Stimulated activated CD4-positive, alpha-beta T cell treated with anti-CD3 and anti-CD28 coated beads, Interleukin-15, amount 100 ng/mL, for 1 hour (primary cell): ENCODE measurements around the gene SLC29A3.

Source experiments
- DNase-seq, 2 donors: peaks; one replicate each; pipeline ENCODE4 v3.0.0-alpha.2; 2020; ENCODE audit warnings: low read depth in 1 of 2, low spot score in 1 of 2

The SLC29A3 gene

DNA sequence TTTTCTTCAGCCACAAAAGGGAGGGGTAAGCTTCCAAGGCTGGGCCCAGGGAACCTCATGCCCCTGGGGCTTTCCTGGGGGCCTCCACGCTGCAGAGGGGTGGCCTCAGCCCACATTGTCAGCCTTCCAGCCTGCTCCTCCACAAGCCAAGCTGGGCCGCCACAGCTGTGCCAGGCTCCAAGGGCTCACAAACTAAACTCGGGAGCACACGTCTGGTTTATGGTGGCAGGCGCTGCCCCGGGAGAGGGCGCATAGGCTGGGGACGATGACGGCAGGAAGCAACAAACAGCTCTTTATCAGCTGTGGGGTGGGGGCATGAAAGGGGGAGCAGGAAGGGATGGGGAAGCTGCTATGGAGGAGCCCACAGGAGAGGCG, 71.4 kb downstream of the SLC29A3 start:
- DNase-seq, result no peak

DNA sequence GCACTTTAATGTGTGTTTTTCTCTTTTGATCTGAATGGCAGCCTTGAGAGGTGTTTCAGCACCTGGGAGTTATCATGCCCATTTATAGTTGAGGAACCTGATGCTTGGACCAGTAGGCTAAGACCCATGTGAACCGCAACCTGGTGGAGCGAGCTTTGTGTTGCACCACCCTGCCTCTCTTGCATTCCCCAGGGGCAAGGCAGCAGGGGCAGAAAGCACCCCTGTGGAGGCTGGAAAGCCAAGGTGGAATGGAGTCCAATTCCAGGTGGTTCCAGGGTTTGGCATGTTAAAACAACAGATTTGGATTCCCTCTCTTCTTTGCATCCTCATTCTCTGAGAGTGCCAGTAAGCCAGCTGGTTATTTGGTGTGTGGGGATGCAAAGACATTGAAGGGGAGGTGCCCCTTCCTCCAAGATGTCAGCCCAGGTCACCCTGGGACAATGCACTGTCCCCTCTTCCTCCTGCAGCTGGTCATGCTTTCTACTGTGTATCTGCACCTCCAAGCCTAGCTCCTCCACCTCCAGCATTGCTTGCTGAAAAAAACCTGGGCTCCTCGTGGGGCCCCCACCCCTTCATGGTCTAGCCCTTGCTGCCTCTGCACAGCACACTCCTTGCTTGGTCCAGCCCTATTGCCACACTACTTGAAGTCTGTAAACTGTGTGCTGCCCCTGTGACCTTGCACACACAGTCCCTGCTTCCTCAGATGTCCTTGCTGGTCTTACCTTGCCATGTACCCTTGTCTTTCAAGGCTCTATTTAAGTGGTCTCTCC, 72.0 kb downstream of the SLC29A3 start:
- DNase-seq, result no peak

DNA sequence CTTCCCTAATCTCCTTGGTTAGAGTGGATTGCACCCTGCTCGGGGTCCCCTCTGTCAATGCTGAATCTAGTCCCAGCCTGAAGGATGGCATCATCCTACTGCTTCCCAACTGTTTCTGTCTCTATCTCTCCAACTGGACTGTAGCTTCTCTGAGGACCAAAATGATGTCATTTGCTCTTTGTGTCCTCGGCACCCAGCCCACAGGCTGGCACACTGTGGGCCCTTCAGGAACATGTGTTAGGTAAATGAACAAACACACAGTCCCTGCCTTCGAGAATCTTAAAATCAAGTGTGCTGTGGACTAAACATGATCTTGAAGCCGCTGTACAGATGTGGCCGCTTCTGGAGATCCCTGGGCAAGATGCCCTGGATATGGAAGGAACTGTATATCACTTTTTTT, 72.6 kb downstream of the SLC29A3 start:
- no peak for DNase-seq

DNA sequence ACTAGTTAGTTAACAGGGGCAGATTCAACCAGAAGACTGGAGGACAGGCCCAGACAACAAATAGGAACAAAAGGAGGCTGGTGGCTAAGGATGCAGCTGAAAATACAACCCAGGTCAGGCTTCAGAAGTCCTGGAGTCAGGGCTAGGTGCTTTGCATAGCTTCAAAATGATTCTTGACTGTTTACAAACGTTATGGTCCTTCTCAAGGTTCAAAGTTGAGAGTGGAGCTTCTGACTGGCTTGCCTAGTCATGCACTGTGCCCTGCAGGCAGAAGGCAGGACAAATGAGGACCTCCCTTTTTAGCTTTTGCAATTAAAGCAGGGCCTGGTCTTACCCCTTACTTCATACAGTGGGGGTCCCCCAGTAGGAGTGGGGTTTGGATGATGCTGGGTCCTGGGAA, 73.2 kb downstream of the SLC29A3 start:
- DNase-seq, result no peak

DNA sequence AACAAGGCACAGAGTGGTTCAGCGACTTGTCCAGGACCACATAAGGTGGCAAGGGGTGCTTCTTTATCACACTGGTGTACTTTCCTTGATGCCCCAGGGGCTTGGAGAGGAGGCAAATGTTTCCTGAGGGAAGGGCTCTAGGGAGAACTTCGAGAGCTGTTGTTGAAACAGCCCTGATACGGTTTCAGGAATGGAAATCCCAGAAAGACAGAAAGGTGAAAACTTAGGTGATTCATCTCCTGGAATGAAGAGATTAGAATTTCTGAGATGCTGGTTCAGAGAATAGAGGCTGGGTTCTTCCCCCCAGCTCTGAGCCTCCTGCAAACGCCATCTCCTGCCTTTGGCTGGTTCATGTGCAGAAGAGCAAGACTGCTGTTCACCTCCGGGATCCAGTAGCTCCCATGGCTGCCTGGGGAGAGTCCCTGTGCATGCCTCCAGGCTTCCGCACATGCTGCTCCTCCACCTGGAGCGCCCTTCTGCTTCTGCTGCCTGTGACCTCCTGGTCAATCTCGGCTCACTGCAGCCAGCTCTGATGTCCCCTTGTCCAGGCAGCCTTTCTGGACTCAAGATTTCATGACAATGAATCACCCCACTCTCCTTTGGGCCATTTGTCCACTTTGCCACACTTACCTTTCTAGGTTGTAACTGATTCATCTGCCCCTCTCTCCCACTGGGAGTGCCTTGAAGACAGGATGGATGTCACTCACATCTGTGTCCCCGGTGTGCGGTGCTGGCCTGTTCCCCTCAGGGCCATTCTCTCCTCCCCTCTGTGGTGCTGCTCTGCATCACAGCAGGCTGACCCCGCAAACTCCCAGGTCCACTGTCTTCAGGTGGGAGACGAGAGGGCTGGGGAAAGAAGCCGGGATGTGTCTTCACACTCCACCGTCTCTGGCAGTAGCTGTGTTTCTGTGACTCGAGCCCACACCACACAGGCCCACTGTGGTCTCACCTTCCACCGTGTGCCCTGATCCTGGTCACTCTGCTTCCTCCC, 74.0 kb downstream of the SLC29A3 start:
- DNase-seq, result no peak

DNA sequence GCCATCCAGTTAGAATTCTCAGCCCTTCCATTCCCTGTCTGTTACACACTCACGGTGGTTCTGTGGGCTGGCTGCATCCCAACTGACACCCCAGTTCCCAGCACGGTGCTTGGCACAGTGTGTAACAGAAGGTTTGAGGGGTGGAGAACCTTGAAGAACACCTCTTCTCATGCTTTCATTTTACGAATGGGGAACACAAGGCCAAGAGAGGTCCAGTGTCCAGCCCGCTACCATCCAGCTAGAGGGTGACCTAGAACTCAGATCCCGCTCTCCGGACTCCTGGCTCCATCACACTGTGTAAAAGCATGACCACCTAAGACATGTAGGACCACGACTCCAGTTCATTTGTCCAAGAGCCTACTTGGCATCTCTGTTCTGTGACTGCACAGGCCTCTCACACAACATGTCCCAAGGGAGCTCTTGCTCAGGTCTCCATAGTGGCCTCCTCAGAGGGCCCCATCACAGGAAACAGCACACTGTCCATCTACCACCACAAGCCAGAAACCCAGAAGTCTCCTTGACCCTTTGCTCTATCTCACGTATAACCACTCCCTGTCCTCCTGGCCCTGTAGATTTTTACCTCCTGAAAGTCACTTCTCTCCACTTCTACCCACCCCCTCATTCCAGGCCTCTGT, 74.9 kb downstream of the SLC29A3 start:
- DNase-seq, result no peak

DNA sequence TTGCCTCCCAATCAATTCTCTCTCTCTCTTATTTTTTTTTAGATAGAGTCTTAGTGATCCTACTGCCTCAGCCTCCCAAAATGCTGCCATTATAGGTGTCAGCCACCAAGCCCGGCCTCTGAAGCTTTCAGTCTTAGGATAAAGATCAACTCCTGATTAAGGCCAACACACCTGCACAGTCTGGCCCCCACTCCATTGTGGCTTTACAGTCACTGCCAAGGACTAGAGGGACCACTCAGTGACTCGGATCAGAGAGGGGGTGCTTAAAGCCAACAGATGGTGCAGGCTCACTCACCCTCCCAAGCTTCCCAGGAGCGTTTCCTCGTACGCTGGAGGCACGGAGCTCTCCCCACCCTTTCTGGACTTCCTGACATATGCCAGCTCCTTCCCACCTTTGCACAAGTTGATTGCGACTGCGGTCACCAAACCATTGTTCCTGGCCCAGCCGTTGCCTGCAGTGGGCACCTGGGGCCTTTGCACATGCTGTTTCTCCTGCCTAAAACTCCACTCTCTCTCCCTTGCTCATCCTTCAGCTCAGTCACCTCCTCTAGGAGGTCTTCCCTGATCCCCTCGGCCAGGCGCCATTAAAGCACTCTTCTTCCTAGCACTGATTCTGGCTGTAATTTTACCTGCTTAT, 76.0 kb downstream of the SLC29A3 start:
- no peak for DNase-seq

DNA sequence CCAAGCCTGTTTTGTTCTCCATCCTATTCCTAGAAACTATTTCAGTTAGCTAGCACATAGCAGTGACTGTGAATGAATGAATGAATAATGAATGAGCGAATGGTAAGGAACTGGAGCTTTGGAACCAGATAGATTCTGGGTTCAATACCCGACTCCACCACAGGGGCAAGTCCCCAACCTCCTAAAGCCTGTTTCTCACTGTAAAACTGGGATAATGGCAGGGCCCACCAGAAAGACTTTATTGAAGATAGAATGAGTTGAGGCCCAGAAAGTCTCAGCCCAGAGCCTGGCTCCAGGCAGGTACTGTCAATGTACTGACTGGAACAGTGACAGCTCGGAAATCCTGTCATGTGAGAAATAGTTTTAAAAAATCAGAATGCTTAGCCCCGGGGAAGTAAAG, 76.6 kb downstream of the SLC29A3 start:
- DNase-seq, result no peak

DNA sequence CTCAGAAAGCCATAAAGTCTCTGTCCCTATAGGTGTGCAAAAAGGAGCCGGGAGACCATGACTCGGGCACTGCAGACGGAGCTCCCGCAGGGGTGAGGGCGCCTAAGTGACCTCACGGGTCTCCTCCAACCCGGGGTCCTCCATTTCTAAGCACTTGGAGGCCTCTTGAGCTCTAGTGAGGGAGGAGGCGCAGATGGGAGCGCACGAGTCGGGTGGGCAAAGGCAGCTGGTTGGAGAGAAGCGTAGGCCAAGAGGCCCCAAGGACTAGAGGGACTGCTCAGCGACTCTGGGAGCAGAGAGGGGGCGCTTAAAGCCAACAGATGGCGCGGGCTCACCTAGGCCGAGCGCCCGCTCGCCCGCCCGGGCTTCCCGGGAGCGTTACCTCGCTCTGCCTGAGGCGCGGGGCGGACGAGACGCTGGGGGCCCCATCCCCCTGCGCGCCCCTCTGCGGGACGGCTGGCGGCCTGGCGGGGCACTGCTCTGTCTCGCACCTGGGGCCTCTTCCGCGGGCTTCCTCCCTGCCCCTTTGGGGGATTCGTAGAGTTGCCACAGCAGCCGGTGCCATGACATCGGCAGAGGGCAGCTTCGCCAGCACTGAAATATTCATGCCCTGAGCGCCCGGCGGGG, 77.1 kb downstream of the SLC29A3 start:
- DNase-seq, result no peak

DNA sequence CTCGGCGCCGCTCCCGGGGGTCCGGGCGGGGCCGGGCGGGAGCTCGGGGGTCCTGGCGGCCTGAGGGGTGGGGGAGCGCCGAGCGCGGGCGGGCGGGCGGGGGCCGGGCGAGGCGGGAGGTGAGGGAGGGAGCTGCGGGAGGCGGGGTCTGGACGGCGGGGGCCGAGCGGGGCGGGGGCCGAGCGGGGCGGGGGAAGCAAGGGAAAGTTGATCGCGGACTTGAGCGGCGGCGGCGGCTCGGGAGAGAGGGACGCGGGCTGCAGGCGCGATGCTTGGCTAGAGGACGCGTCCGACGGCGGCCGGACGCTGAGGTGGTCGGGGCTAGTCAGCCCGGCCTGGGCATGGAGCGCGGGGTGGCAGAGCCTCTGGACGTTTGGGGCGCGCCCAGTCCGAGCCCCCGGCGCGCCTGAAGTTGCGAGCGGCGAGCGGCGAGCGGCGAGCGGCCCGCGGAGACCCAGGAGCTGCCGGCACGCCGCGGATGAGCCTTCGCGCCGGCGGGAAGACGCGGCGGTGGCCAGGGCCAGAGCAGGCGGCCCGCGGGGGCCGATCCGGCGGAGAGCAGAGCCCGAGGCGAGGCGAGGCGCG, 77.7 kb downstream of the SLC29A3 start, which contains the start of gene CDH23:
TSS of gene CDH23 (plus strand) at position 210 of the 585 bp plus-strand sequence. CDS start 42,912 bp downstream, outside the sequence.
- no peak for DNase-seq

DNA sequence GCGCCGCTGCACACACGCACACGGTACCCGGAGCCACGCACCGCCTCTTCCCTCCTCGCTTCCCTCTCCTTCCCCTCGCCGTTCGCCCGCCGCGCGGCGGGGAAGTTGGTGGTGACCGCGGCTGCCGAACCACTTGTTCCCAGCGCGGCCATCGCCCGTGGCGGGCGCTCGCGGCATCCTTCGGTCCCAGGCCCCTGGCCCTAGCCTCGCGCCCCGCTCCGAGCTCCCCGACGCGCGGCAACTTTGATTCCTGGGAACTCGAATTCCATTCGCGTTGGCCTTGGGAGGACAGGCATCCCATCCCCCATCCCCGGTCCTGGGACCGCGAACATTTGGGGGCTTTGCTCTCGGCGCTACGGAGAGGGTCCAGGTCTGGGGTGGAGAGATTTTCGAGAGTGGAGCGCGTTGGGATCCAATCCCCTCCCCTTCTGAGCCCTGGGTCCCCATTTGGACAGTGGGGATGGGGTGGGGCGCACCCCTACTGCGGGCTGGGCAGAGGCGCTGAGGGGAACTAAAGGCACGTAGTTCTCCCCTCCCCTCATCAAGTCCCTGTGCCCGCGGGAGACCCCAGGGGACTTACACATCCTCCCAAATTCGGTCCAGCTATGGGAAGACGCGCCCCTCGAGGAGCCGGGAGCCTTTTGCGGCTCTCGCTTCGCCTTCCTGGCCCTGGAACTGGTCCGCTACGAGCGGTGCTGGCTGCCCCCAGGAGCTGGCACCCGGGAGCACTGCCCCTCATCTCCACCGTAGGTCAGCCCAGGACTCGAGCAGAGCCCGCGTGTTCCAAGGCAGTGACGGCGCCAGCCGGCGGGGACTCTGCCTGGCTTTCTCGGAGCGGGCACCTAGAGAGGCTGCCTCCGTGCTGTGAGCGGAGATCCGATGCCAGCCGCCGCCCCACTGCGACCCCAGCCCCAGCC, 78.5 kb downstream of the SLC29A3 start:
- no peak for DNase-seq

DNA sequence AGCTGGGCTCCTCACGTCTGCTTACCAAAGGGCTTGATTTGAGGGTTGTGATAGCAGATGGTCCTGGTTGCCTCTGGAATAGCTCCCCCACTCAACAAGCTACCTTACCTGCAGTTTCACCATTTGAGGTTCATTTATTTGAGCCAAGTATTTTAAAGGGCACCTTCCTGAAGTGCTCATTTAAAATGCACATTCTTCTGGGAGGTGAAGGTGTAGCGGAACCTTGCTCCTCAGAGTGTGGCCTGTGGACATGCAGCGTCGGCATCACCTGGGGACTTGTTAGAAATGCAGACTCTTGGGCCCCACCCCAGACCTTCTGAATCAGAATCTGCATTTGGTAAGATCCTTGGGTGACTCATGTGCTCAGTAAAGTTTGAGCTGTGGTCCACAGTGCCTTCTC, 79.9 kb downstream of the SLC29A3 start:
- no peak for DNase-seq

DNA sequence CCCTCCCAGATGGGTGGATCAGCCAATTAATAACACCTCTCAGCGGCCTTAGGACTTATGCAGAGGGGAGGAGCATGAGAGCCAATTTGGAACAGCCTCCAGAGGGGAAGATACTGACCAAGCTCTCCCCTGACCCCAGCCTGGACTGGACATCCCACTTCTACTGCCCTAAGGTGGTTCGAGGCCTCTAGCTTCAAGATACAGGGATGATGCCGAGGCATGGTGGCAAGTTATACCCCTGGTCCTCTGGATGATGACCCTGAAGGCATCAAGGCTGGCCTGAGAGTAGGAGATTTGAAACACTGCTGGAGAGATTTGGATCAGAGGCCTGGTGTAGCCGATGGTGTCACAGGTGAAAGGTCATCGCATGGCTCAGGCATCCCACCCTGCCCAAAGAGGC, 80.9 kb downstream of the SLC29A3 start:
- no peak for DNase-seq

DNA sequence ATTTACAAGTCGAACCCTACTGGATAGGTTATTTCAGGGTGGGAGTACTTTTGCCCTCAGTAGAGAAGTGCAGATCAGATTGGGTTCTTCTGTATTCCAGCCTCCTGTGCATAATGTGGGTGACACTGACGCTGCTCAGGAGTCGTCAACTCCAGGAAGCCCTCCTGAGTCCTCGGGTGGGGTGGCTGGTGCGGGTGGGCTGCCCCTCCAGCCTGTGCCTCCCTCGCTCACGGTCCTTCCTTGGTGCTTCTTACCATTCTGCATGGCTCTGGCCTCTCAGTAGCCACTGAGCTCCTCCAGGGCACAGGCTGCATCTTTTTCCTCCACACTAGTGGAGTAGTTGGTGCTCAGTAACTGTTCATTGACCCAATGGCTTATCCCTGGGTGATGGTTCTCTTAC, 82.0 kb downstream of the SLC29A3 start:
- DNase-seq, result no peak

DNA sequence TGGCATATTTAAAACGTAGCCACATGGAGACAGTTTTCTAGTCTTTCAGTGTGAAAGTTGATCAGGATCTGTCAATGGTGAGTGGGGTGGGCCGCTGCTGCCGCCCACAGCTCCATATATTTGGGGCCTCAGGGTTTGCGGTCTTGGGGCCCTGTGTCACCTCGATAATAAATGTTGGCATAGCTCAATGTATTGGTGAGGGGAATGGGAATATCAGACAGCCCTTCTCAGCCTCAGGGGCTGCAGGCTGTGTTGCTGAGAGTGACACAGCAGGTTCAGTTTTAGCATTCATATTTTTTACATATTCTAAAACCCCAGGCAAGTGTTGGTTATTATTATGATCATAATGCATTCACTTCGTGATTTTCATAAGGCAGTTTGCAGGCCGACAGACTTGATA, 82.9 kb downstream of the SLC29A3 start:
- DNase-seq, result no peak

DNA sequence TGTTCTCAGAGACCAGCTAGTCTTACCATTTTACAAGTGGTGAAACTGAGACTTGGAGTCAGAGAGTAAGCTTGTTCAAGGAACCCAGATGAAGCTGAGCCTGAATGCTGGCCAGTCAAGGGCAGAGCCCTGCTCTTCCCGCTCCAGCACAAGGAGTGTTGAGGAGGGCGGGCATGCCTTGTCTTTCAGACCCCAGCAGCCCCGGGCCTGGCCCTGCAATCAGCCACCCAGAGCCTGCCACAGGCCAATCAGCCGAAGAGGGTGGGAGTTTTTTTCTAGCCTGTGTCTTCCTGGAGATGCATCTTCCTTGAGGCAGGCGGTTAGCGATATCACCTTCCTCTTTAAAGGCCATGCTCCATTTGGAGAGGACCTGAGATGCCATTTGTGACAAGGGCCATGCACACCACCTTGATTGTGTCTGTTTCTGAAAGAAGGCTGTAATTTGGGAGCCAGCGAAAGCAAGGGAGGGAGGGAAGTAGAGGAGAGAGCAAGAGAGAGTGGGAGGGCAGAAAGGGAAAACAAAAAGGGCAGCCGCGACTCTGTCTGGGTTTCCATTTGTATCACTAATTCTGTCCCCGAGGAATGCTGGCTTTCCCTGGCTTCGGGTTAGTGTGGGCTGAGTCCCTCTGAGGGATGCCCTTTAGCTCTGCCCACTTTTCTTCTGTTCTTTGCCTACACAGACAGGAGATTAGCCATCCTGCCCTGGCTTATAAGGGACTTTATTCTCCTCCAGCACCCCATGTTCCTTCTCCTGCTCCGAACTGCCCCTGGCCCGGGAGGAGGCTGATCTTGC, 85.6 kb downstream of the SLC29A3 start:
- DNase-seq, result no peak

DNA sequence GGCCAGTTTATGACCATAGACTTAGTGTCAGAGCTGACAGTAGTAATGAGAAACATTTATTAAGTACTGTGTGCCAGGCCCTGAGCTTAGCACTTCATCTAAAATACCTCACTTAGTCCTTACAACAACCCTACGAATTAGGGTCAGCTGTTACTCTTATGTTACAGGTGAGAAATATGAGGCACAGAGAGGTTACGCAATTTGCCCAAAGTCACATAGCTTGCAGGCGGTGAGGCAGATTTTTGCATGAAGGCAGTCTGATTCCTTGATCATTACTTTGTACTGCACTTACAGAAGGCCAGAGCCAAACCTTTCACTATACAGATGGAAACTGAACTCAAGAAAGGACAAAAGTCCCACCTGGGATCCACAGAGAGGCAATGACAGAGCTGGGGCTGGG, 87.8 kb downstream of the SLC29A3 start:
- no peak for DNase-seq

DNA sequence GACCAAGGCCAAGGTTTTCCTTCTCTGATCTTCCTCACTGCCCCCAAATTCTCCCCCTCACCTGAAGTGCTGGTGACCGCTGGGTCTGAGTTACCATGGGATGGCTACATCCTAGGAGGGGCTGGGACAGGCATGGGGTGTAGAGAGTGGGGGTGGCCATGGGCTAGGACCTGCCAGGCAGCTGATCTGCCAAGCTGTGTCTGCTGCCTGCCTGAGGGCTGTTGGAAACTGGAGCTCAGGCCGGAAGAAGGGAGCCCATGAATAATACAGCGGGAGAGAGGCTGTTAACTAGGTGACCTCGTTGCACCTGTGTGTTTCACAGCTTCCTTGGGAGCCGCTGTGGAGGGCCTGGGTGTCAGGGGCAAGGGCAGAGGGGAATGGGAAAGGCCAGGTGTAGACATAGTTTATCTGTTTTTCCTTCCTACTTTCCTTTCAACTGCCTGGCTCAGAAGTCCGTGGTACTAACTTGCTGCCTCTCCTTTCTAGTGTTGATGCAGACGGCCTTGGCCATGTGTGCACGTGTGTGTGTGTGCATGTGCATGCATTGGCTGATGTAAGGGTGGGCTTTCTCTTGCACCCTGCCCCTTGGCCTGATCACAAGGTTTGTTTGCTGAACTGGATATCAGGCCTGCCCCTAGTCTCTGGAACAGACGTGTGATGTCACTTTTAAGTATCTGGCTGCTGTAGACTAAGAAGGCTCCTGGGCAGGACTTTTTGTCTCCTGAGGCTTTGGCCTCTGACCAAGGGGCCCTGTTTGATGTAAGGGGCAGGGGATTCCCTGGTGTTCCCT, 89.6 kb downstream of the SLC29A3 start:
- DNase-seq, result no peak
